Calu3 (cell line): ENCODE results near the gene GDNF. TPM values are rescaled to one million over a fixed set of nuclear protein-coding genes. Genes with fewer than 3 reads are reported as not detected.

Experiments
- BruUV-seq: library from RNA; stranded (reverse); fragments of 400-500 nt; replicated peaks from 2 replicates; lab custom pipeline; 2021; lab: Mats Ljungman, UMichigan
- CTCF ChIA-PET: fragments of 300-600 bp; sonication (Branson Sonifier 250); formaldehyde crosslinking; loops from one replicate; lab custom pipeline; 2022; ENCODE audit warnings: antibody characterized with exemption; lab: Charles Lee
- DNase-seq: peaks from one replicate; pipeline ENCODE4 v3.0.0; 2022
- H3K27ac Mint-ChIP-seq: one replicate; pipeline ENCODE4 v1.8.0; 2022; ENCODE audit warnings: mixed read lengths; ENCODE audit not compliant: unreplicated experiment
- H3K27me3 Mint-ChIP-seq: one replicate; pipeline ENCODE4 v1.8.0; 2022; ENCODE audit warnings: mixed read lengths; ENCODE audit not compliant: unreplicated experiment
- H3K36me3 Mint-ChIP-seq: one replicate; pipeline ENCODE4 v1.8.0; 2022; ENCODE audit warnings: mild to moderate bottlenecking, moderate library complexity, mixed read lengths; ENCODE audit not compliant: insufficient read depth, unreplicated experiment
- H3K4me1 Mint-ChIP-seq: one replicate; pipeline ENCODE4 v1.8.0; 2022; ENCODE audit warnings: mild to moderate bottlenecking, low read depth, mixed read lengths; ENCODE audit not compliant: unreplicated experiment
- H3K4me3 Mint-ChIP-seq: one replicate; pipeline ENCODE4 v1.8.0; 2022; ENCODE audit warnings: mild to moderate bottlenecking, low read depth, moderate library complexity, mixed read lengths; ENCODE audit not compliant: unreplicated experiment
- H3K9me3 Mint-ChIP-seq: one replicate; pipeline ENCODE4 v1.8.0; 2022; ENCODE audit warnings: low read depth, mixed read lengths; ENCODE audit not compliant: unreplicated experiment
- CTCF ChIP-seq: fragments of 200-600 bp; IDR thresholded peaks from one replicate; pipeline ENCODE4 v1.8.0; 2022; ENCODE audit warnings: antibody characterized with exemption; ENCODE audit not compliant: unreplicated experiment
- intact Hi-C: fragments of 100-400 bp; cut with micrococcal nuclease; formaldehyde crosslinking; loops from one replicate; pipeline ENCODE4 v1.10.0; 2022; ENCODE audit not compliant: unreplicated experiment
- total RNA-seq: library from RNA; stranded (reverse); gene quantifications from 2 replicates; pipeline ENCODE4 v1.2.3, GENCODE V29; 2022

GDNF gene
- total RNA-seq, 1 experiment from 2014 or later: not detected

- Mint-ChIP-seq H3K9me3 (no peaks in the 10 kb centered on the region), H3K36me3 (peaks cover 6% of the 10 kb centered on the region), H3K4me3 (peak overlapping the region; percentile 37), H3K4me1 (no peaks in the 10 kb centered on the region), H3K27me3 (peaks cover 79% of the 10 kb centered on the region), H3K27ac (no peak overlapping the region)
- intact Hi-C loops: no loop called here
- no TSS peak for BruUV-seq
- DNase-seq: no peak
- TF ChIP-seq CTCF: no peak
- CTCF ChIA-PET: interaction anchor here (0.6 to 0.7 kb wide), 2 partner anchors 14 to 96 kb away, joined by 7 to 11 read pairs; no protein-coding TSS in a partner anchor
Observed at GRCh38 chr5:37834542-37835379, 5.1 kb downstream of the GDNF start.

GRCh38 chr5:37833990-37834389 lies 5.9 kb downstream of the GDNF start:
- no peak for TF ChIP-seq CTCF
- Mint-ChIP-seq H3K4me1 (no peaks in the 10 kb centered on the region), H3K27ac (no peak overlapping the region), H3K9me3 (no peaks in the 10 kb centered on the region), H3K4me3 (no peak overlapping the region), H3K36me3 (peaks cover 6% of the 10 kb centered on the region), H3K27me3 (peaks cover 79% of the 10 kb centered on the region)
- intact Hi-C loops: no loop called here
- CTCF ChIA-PET: interaction anchor here (0.5 to 0.6 kb wide), 2 partner anchors 95 to 403 kb away, joined by 3 to 11 read pairs; no protein-coding TSS in a partner anchor
- no TSS peak for BruUV-seq
- DNase-seq: no peak

GRCh38 chr5:37831821-37832534 lies 7.9 kb downstream of the GDNF start:
- Mint-ChIP-seq H3K27me3 (peaks cover 84% of the 10 kb centered on the region), H3K9me3 (no peaks in the 10 kb centered on the region), H3K4me1 (no peaks in the 10 kb centered on the region), H3K4me3 (no peak overlapping the region), H3K36me3 (no peaks in the 10 kb centered on the region), H3K27ac (no peak overlapping the region)
- CTCF ChIA-PET: no interaction called here
- intact Hi-C loops: no loop called here
- DNase-seq: no peak
- BruUV-seq: no TSS peak
- TF ChIP-seq CTCF: no peak

- Mint-ChIP-seq H3K4me1 (no peaks in the 10 kb centered on the region), H3K27me3 (peaks cover 99% of the 10 kb centered on the region), H3K36me3 (no peaks in the 10 kb centered on the region), H3K9me3 (no peaks in the 10 kb centered on the region), H3K27ac (no peak overlapping the region), H3K4me3 (no peak overlapping the region)
- no TSS peak for BruUV-seq
- CTCF ChIA-PET: no interaction called here
- TF ChIP-seq CTCF: no peak
- intact Hi-C loops: no loop called here
- no peak for DNase-seq
Observed at GRCh38 chr5:37830348-37830747, 9.5 kb downstream of the GDNF start.
